GM12873 (cell line): ENCODE measurements around the gene MAGIX.

Experiments
- CTCF ChIP-seq: IDR thresholded peaks from 2 replicates; pipeline ENCODE4 v1.5.1; 2012; ENCODE audit warnings: low read depth, mild to moderate bottlenecking, moderate library complexity, low read length, control low read depth; ENCODE audit not compliant: insufficient read depth; ENCODE audit errors: missing control alignments

MAGIX gene

GRCh38 chrX:49137492-49137891 lies 25.1 kb upstream of the MAGIX start:
- no peak for TF ChIP-seq CTCF

GRCh38 chrX:49139713-49140112 lies 22.8 kb upstream of the MAGIX start:
- no peak for TF ChIP-seq CTCF

DNA sequence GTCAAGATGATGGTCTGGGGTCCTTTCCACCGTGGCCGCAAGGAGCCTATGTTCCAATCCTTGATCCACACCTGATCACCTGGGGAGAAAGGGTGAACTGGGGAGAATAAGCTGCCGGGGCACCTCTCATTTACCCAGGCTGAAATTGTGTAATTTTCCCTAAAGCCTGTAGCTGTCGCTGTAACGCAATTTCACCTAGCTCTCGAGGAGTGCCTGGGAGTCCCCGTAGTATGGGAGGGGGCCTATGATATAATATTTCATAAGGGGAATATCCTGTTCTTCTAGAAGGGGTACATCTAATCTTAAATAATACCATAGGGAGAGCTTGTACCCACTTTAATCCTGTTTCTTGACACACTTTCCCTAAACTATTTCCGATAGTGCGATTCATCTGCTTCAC lies 20.3 kb upstream of the MAGIX start:
- peak; percentile 3 for TF ChIP-seq CTCF

DNA sequence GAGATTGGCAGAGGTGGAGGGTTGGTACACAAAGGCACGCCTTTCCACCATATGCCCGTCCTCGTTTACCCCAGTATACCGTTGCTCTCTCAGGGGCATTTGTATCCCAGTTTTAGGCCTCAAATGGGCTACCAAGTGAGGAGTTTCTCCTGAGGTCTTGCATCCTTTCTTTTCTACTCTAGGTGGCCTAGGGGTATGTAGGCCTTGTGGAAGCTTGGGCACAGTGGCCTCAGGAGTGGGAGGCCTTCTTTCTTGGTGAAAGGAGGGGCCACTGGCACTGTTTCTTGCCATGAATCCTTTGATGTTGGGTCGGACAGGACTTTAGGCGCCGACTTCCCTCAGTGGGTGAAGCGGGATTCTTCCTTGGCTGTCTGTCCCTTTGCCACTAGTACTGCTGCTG lies 15.3 kb upstream of the MAGIX start:
- TF ChIP-seq CTCF, result no peak

DNA sequence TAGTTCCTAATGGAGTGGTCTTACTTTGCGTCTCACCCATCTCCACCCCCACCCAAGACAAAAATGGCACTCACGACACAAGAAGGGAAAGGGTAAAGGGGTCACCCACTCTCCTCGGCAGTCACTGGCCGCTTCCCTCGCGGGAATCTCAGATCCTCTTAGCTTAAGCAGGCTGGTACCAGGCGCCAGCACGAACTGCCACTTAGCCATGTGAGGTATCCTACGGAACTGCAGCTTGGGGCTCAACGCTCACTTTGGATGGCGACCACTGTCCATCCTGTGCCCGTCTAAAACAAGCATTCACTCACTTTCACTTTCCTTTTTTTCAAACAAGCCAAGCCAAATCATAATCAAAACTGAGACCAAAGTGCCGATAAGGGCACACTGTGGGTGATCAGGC lies 14.6 kb upstream of the MAGIX start:
- no peak for TF ChIP-seq CTCF

DNA sequence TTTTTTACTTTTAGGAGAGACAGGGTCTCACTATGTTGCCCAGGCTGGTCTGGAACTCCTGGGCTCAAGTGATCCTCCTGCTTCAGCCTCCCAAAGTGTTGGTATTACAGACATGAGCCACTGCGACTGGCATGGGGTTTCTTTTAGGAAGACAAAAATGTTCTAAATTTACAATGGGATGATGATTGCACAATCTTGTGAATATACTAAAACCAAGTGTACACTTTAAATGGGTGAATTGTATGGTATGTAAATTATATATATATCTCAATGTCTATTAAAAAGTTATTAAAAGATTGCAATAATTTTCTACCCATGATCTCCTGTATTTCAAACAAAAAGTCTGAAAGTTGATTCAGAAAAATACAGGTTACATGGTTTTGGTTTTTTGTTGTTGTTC lies 9.1 kb upstream of the MAGIX start:
- TF ChIP-seq CTCF, result no peak

GRCh38 chrX:49155243-49155899 lies 7.2 kb upstream of the MAGIX start:
- no peak for TF ChIP-seq CTCF
